Measurements from ENCODE around the gene POU6F2.

DNA sequence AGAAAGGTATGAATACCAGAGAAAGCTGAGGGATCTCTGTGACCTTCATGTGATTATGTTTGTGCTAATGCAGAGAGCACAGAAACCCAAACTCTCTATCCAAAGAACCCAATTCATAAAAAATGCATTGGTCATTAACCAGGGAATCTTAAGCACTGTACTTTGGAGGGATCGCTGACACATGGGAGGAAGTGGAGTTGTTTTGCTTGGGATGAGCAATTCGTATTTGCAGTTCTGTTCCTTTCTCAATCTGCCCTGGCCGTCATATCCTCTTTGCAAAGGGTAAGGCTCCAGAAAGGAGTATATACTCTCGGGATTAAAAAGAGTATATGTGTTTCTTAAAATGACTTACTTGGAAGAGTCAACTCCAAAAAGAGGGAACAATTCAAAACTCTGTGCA lies 221.3 kb downstream of the POU6F2 start:
- no peak for TF ChIP-seq POLR2AphosphoS5 (IDR thresholded peaks at IDR 0.05)
- TF ChIP-seq POLR2A (IDR thresholded peaks at IDR 0.05) = no peak

All from breast epithelium (tissue), 3 donors.